ENCODE measurements around the gene SPATA21.

SPATA21 gene

DNA sequence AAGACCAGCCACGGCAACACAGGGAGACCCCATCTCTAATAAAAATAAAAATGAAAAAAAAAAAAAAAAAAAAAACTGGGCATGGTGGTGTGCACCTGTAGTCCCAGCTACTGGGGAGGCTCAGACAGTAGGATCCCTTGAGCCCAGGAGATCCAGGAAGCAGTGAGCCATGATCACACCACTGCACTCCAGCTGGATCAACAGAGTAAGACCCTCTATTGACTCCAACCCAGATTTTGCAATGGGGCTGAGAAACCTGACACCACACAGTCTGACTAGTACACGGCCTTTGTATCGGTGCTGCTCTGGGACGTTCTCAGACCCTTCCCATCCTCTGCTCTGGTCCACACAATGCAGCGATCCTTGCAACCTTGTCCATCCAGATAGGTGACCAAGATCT is 31.8 kb downstream of the SPATA21 start:
- DNase-seq (ENCODE audit: low spot score): no peak
- TF ChIP-seq, protein P1, sequence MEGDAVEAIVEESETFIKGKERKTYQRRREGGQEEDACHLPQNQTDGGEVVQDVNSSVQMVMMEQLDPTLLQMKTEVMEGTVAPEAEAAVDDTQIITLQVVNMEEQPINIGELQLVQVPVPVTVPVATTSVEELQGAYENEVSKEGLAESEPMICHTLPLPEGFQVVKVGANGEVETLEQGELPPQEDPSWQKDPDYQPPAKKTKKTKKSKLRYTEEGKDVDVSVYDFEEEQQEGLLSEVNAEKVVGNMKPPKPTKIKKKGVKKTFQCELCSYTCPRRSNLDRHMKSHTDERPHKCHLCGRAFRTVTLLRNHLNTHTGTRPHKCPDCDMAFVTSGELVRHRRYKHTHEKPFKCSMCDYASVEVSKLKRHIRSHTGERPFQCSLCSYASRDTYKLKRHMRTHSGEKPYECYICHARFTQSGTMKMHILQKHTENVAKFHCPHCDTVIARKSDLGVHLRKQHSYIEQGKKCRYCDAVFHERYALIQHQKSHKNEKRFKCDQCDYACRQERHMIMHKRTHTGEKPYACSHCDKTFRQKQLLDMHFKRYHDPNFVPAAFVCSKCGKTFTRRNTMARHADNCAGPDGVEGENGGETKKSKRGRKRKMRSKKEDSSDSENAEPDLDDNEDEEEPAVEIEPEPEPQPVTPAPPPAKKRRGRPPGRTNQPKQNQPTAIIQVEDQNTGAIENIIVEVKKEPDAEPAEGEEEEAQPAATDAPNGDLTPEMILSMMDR (IDR thresholded peaks at IDR 0.05; ENCODE audit: extremely low read depth, missing control alignments): no peak

- TF ChIP-seq, protein P1 (IDR thresholded peaks at IDR 0.05; ENCODE audit: extremely low read depth, missing control alignments): no peak
- no peak for DNase-seq (ENCODE audit: low spot score)
These were observed 34.5 kb downstream of the SPATA21 start for GRCh38 chr1:16402742-16403141.

DNA sequence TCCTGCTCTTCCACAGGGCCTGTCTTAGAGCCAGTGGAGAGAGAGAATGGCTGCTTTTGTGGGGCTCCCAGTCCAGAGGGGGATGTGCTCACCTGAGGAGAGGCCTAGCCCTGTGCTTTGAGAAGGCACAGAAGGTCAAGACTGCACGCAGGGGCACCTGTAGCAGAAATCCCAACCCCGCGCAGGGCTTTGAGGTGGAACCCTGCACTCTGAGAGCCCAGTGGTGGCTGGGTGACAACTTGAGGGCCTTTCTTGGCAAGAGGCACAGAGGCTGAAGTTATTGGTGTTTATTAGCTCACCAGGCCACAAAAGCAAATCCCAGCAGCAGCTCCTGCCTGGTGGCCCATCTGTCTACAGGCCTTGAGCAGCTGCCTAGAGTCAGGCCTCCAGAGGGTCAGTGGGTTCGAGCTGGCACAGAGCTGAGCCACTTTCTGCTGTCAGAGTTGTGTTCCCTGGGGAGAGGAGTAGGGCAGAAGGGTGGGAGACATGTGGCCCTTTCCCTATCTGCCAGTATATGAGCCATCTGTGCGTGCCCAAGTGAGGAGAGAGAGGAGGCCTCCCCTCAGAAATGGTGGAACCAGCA is 38.8 kb downstream of the SPATA21 start:
- no peak for DNase-seq (ENCODE audit: low spot score)
- TF ChIP-seq, protein P1 (IDR thresholded peaks at IDR 0.05; ENCODE audit: extremely low read depth, missing control alignments): no peak

GRCh38 chr1:16397120-16397519 is 40.1 kb downstream of the SPATA21 start:
- TF ChIP-seq, protein P1 (IDR thresholded peaks at IDR 0.05; ENCODE audit: extremely low read depth, missing control alignments): no peak
- no peak for DNase-seq (ENCODE audit: low spot score)

GRCh38 chr1:16396591-16396990 is 40.6 kb downstream of the SPATA21 start:
- TF ChIP-seq, protein P1 (IDR thresholded peaks at IDR 0.05; ENCODE audit: extremely low read depth, missing control alignments): no peak
- DNase-seq (ENCODE audit: low spot score): no peak

DNA sequence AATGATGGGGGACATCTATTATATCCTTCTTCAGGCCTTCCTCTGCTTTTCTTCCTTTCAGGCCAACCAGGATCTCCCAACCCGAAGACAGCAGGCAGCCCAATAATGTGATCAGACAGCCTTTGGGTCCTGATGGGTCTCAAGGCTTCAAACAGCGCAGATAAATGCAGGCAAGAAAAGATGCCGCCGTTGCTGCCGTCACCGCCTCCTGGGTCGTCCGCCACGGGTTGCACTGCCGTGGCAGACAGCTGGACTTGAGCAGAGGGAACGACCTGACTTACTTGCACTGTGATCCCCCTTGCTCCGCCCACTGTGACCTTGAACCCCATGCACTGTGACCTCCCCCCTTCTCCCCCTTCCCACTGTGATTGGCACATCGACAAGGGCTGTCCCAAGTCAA is 42.2 kb downstream of the SPATA21 start:
- TF ChIP-seq, protein P1 (IDR thresholded peaks at IDR 0.05; ENCODE audit: extremely low read depth, missing control alignments): no peak
- DNase-seq (ENCODE audit: low spot score): no peak

DNA sequence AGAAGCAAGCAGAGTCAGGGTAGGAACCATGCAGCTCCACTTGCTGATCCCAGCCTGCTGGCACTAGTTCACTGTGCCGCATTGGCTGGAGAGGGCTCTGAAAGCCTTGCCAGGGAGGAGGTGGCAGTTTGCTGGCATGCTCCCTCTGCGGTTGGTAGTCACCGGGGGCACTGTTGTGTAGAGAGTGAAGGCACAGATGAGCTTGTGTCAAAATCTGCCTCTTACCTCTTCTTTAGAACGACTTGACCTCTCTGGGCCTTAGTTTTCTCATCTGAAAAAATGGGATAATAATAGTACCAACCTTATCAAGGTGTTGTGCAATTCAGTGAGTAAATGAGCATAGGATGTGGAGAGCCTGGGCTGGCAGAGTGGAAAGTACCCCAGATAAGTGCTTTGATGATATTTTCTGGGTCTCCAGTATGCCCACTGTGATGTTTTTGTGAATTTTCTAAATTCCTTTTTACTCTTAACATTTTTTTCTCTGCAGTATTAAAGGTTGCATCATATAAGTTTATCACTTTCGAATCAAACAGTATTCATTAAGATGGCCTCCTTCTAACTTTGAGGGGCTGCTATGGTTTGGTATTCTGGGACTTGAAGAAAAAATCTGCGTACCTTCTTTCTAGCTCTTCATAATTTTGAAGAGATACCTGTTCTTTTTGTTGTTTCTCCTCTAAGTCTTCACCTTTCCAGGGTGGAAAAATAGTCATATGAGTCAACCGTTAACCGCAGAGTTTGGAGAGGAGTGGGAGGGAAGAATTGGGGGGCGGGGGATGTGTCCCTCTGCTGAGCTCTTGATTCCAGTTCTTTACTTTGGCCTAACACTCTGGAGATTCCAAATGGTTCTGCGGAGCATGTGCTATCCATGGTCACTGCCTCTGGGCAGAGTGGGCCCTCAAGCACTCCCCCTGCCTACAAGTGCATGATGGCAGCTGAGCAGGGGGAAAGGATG is 43.4 kb downstream of the SPATA21 start:
- no peak for DNase-seq (ENCODE audit: low spot score)
- TF ChIP-seq, protein P1 (IDR thresholded peaks at IDR 0.05; ENCODE audit: extremely low read depth, missing control alignments): no peak

Measured in GM20000 (cell line).